T-helper 17 cell (primary cell): ENCODE data around the gene CCDC195. TPM values are rescaled to one million over a fixed set of nuclear protein-coding genes. Genes with fewer than 3 reads are reported as not detected.
"Not testable (repeated sequence)": the region's sequence is repeated elsewhere in the genome, so short reads cannot be mapped to it uniquely, and the experiment has no call there.

Experiments
- ATAC-seq: fragments of 150-1000 bp; cut with Tn5 transposase; 2 replicates; pipeline ENCODE4 v1.10.0; 2021; ENCODE audit warnings: mild to moderate bottlenecking, moderate library complexity
- DNase-seq, 3 donors: peaks; one replicate each; pipeline versions ENCODE4 v3.0.0 to v3.0.0-alpha.2; 2020 to 2021
- H3K9me3 ChIP-seq: one replicate; pipeline ENCODE4 v1.7.0; 2013; ENCODE audit warnings: low read length, mild to moderate bottlenecking; ENCODE audit not compliant: control insufficient read depth, poor library complexity, severe bottlenecking
- H3K27ac Mint-ChIP-seq: one replicate; pipeline ENCODE4 v1.8.0; 2022; ENCODE audit warnings: mild to moderate bottlenecking, moderate library complexity, mixed read lengths
- H3K27me3 Mint-ChIP-seq: one replicate; pipeline ENCODE4 v1.8.0; 2022; ENCODE audit warnings: mixed read lengths
- H3K36me3 Mint-ChIP-seq: one replicate; pipeline ENCODE4 v1.8.0; 2022; ENCODE audit warnings: low read depth, mixed read lengths
- H3K4me1 Mint-ChIP-seq: one replicate; pipeline ENCODE4 v1.8.0; 2022; ENCODE audit warnings: mild to moderate bottlenecking, mixed read lengths
- H3K4me3 Mint-ChIP-seq: one replicate; pipeline ENCODE4 v1.8.0; 2022; ENCODE audit warnings: mild to moderate bottlenecking, moderate library complexity, mixed read lengths
- total RNA-seq, 4 donors: library from RNA in 2 of 4; stranded (reverse) in 2 of 4; gene quantifications; one replicate each; pipeline ENCODE4 v1.2.3 and lab custom pipeline; 2022 to 2026

CCDC195 gene
- total RNA-seq, 2 donors from 2014 or later = not detected

- no peaks in the 10 kb centered on the region for H3K9me3 ChIP-seq
- Mint-ChIP-seq H3K4me3 (no peak overlapping the region), H3K4me1 (no peaks in the 10 kb centered on the region), H3K36me3 (no peaks in the 10 kb centered on the region), H3K27ac (no peak overlapping the region), H3K27me3 (peaks cover 12% of the 10 kb centered on the region)
- ATAC-seq (no peak), DNase-seq (no peak)
Observed at GRCh38 chr2:224682134-224682533, 34.0 kb downstream of the CCDC195 start.

- Mint-ChIP-seq H3K4me1 (no peaks in the 10 kb centered on the region), H3K27me3 (peaks cover 9% of the 10 kb centered on the region), H3K27ac (no peak overlapping the region), H3K36me3 (no peaks in the 10 kb centered on the region), H3K4me3 (no peak overlapping the region)
- no peaks in the 10 kb centered on the region for H3K9me3 ChIP-seq
- DNase-seq (no peak), ATAC-seq (no peak)
Observed at GRCh38 chr2:224671731-224672130, 44.4 kb downstream of the CCDC195 start.

GRCh38 chr2:224670203-224670602, 46.0 kb downstream of the CCDC195 start:
- Mint-ChIP-seq H3K36me3 (no peaks in the 10 kb centered on the region), H3K27ac (no peak overlapping the region), H3K4me3 (no peak overlapping the region), H3K27me3 (peaks cover 5% of the 10 kb centered on the region), H3K4me1 (no peaks in the 10 kb centered on the region)
- no peaks in the 10 kb centered on the region for H3K9me3 ChIP-seq
- ATAC-seq = no peak
- no peak for DNase-seq

GRCh38 chr2:224669449-224669848, 46.7 kb downstream of the CCDC195 start:
- DNase-seq (no peak), ATAC-seq (no peak)
- Mint-ChIP-seq H3K27ac (no peak overlapping the region), H3K27me3 (peaks cover 4% of the 10 kb centered on the region), H3K4me3 (no peak overlapping the region), H3K4me1 (no peaks in the 10 kb centered on the region), H3K36me3 (no peaks in the 10 kb centered on the region)
- no peaks in the 10 kb centered on the region for H3K9me3 ChIP-seq

- no peaks in the 10 kb centered on the region for H3K9me3 ChIP-seq
- no peaks in the 10 kb centered on the region for H3K4me1 Mint-ChIP-seq
- H3K36me3 Mint-ChIP-seq = peaks cover 2% of the 10 kb centered on the region
- ATAC-seq = no peak
- peaks cover 4% of the 10 kb centered on the region for H3K27me3 Mint-ChIP-seq
- H3K27ac Mint-ChIP-seq = no peak overlapping the region
- no peak for DNase-seq
- no peak overlapping the region for H3K4me3 Mint-ChIP-seq
Observed at GRCh38 chr2:224668123-224668909, 47.8 kb downstream of the CCDC195 start.

- H3K36me3 Mint-ChIP-seq = peaks cover 3% of the 10 kb centered on the region
- H3K9me3 ChIP-seq = peaks cover 5% of the 10 kb centered on the region
Observed at GRCh38 chr2:224666951-224667553, 49.1 kb downstream of the CCDC195 start.

GRCh38 chr2:224663322-224663721, 52.8 kb downstream of the CCDC195 start:
- H3K27me3 Mint-ChIP-seq = peaks cover 12% of the 10 kb centered on the region
- not testable (repeated sequence) for ATAC-seq

More at GRCh38 chr2:224666951-224667553, 49.1 kb downstream of the CCDC195 start:
- DNase-seq (no peak), ATAC-seq (no peak)
- H3K4me3 Mint-ChIP-seq = no peak overlapping the region
- peaks cover 4% of the 10 kb centered on the region for H3K27me3 Mint-ChIP-seq
- H3K4me1 Mint-ChIP-seq = no peaks in the 10 kb centered on the region
- H3K27ac Mint-ChIP-seq = no peak overlapping the region

GRCh38 chr2:224661708-224662107, 54.5 kb downstream of the CCDC195 start:
- H3K27me3 Mint-ChIP-seq = peaks cover 20% of the 10 kb centered on the region
- not testable (repeated sequence) for DNase-seq, H3K4me1 Mint-ChIP-seq, H3K9me3 ChIP-seq, H3K4me3 Mint-ChIP-seq, H3K27ac Mint-ChIP-seq, ATAC-seq, H3K36me3 Mint-ChIP-seq

More at GRCh38 chr2:224663322-224663721, 52.8 kb downstream of the CCDC195 start:
- not testable (repeated sequence) for H3K4me3 Mint-ChIP-seq, H3K9me3 ChIP-seq, DNase-seq, H3K36me3 Mint-ChIP-seq, H3K4me1 Mint-ChIP-seq, H3K27ac Mint-ChIP-seq

- no peak overlapping the region for H3K4me3 Mint-ChIP-seq
- peaks cover 26% of the 10 kb centered on the region for H3K27me3 Mint-ChIP-seq
Observed at GRCh38 chr2:224659714-224660113, 56.5 kb downstream of the CCDC195 start.

GRCh38 chr2:224658780-224659405, 57.3 kb downstream of the CCDC195 start:
- H3K27me3 Mint-ChIP-seq = peaks cover 26% of the 10 kb centered on the region
- DNase-seq (no peak), ATAC-seq (no peak)
- H3K4me3 Mint-ChIP-seq = no peak overlapping the region
- peaks cover 3% of the 10 kb centered on the region for H3K4me1 Mint-ChIP-seq
- H3K27ac Mint-ChIP-seq = no peak overlapping the region
- H3K9me3 ChIP-seq = peaks cover 5% of the 10 kb centered on the region
- peaks cover 3% of the 10 kb centered on the region for H3K36me3 Mint-ChIP-seq

More at GRCh38 chr2:224659714-224660113, 56.5 kb downstream of the CCDC195 start:
- H3K9me3 ChIP-seq = peaks cover 5% of the 10 kb centered on the region
- Mint-ChIP-seq H3K4me1 (peaks cover 3% of the 10 kb centered on the region), H3K27ac (no peak overlapping the region), H3K36me3 (peaks cover 3% of the 10 kb centered on the region)
- ATAC-seq (no peak), DNase-seq (no peak)

- no peaks in the 10 kb centered on the region for H3K36me3 Mint-ChIP-seq
- peaks cover 26% of the 10 kb centered on the region for H3K27me3 Mint-ChIP-seq
- ATAC-seq (no peak), DNase-seq (no peak)
- H3K4me1 Mint-ChIP-seq = peaks cover 3% of the 10 kb centered on the region
- H3K4me3 Mint-ChIP-seq = no peak overlapping the region
- H3K27ac Mint-ChIP-seq = no peak overlapping the region
- no peaks in the 10 kb centered on the region for H3K9me3 ChIP-seq
Observed at GRCh38 chr2:224657349-224657748, 58.8 kb downstream of the CCDC195 start.

- no peaks in the 10 kb centered on the region for H3K36me3 Mint-ChIP-seq
- no peak overlapping the region for H3K4me3 Mint-ChIP-seq
- peaks cover 10% of the 10 kb centered on the region for H3K4me1 Mint-ChIP-seq
- ATAC-seq (no peak), DNase-seq (no peak)
- H3K27me3 Mint-ChIP-seq = peaks cover 29% of the 10 kb centered on the region
- no peak overlapping the region for H3K27ac Mint-ChIP-seq
- no peaks in the 10 kb centered on the region for H3K9me3 ChIP-seq
Observed at GRCh38 chr2:224655006-224655537, 61.1 kb downstream of the CCDC195 start.
